GM12891 (cell line): ENCODE measurements around the gene DOCK4.

Source experiments
- POLR2A ChIP-seq: IDR thresholded peaks from 2 replicates; pipeline ENCODE4 v1.6.1; 2011; ENCODE audit warnings: low read depth, low read length, control low read depth
- POLR2AphosphoS5 ChIP-seq: IDR thresholded peaks from 2 replicates; pipeline ENCODE4 v1.6.1; 2011; ENCODE audit warnings: low read depth, low read length, control low read depth
- POU2F2 ChIP-seq: IDR thresholded peaks from 2 replicates; pipeline ENCODE4 v1.6.1; 2011; ENCODE audit warnings: low read depth, mild to moderate bottlenecking, control low read depth, low read length, moderate library complexity
- SPI1 ChIP-seq: IDR thresholded peaks from 2 replicates; pipeline ENCODE4 v1.6.1; 2011; ENCODE audit warnings: low read depth, low read length, control low read depth
- TAF1 ChIP-seq: IDR thresholded peaks from 2 replicates; pipeline ENCODE4 v1.6.1; 2011; ENCODE audit warnings: low read depth, low read length, control low read depth

GRCh38 chr7:112134039-112134438 is 72.2 kb downstream of the DOCK4 start:
- TF ChIP-seq POLR2A: no peak
- no peak for TF ChIP-seq POLR2AphosphoS5
- no peak for TF ChIP-seq TAF1
- TF ChIP-seq POU2F2: no peak
- TF ChIP-seq SPI1: no peak
